ENCODE measurements around the gene PSAPL1. TPM values are rescaled to one million over a fixed set of nuclear protein-coding genes. Genes with fewer than 3 reads are reported as not detected.
"Not testable (repeated sequence)": the region's sequence is repeated elsewhere in the genome, so short reads cannot be mapped to it uniquely, and the experiment has no call there.

PSAPL1 gene
- total RNA-seq, 4 donors from 2014 or later, result not detected

DNA sequence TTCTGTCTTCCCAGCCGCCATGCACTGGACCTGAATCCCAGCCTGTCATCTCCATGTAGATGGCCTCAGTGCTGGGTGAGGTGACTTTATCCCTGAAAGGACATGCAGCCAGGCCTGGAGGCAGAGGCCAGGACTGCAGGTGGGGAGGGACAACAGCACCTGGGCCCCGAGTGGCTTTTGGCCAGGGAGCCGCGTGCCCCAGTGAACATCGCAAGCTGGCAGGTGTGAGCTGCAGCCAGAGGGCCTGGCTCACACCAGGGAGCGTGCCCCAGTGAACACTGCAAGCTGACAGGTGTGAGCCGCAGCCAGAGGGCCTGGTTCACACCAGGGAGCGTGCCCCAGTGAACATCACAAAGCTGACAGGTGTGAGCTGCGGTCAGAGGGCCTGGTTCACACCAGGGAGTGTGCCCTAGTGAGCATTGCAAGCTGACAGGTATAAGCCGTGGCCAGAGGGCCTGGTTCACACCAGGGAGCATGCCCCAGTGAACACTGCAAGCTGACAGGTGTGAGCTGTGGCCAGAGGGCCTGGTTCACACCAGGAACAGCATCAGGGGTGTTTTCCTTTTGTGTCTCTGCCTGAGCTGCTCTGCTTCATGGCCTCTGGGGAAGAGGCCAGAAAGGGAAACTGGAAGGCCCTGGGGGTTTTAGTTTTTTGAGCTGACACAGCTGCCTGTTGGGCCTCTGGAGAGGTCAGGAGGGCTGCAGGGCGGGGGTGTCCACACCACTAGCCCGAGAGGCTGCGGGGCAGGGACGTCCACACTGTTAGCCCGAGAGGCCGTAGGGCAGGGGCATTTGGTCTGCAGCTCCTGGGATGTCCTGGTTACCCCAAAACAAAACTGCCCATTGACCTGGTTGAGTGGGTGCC is 22.7 kb upstream of the PSAPL1 start:
- DNase-seq, result no peak
- Histone ChIP-seq H3K27me3 (no peaks in the 10 kb centered on the region), H3K4me1 (no peaks in the 10 kb centered on the region), H3K27ac (no peak overlapping the region), H3K4me3 (no peak overlapping the region), H3K9me3 (no peaks in the 10 kb centered on the region), H3K36me3 (no peaks in the 10 kb centered on the region)
- 75 to 80% methylated on average over 1 to 16 of the region's 16 CpGs for WGBS, 2 donors (ENCODE audit: low coverage in 1 of 2)
- intact Hi-C loops (cut with DNase I; ENCODE audit: low total_unique reads) (no loop called here), in situ Hi-C loops (cut with MboI; ENCODE audit: low pct_ligation_motif_present in 1 of 4, low pct_unique_long_range_greater_than_20kb in 1 of 4, low sequenced_read_pairs in 3 of 4) (no loop called here)
- TF ChIP-seq, protein P1, sequence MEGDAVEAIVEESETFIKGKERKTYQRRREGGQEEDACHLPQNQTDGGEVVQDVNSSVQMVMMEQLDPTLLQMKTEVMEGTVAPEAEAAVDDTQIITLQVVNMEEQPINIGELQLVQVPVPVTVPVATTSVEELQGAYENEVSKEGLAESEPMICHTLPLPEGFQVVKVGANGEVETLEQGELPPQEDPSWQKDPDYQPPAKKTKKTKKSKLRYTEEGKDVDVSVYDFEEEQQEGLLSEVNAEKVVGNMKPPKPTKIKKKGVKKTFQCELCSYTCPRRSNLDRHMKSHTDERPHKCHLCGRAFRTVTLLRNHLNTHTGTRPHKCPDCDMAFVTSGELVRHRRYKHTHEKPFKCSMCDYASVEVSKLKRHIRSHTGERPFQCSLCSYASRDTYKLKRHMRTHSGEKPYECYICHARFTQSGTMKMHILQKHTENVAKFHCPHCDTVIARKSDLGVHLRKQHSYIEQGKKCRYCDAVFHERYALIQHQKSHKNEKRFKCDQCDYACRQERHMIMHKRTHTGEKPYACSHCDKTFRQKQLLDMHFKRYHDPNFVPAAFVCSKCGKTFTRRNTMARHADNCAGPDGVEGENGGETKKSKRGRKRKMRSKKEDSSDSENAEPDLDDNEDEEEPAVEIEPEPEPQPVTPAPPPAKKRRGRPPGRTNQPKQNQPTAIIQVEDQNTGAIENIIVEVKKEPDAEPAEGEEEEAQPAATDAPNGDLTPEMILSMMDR (IDR thresholded peaks at IDR 0.05), result no peak
- TF ChIP-seq POLR2A (IDR thresholded peaks at IDR 0.05) (no peak), EP300 (IDR thresholded peaks at IDR 0.05; ENCODE audit: low read depth) (no peak), POLR2AphosphoS5 (IDR thresholded peaks at IDR 0.05) (no peak)

DNA sequence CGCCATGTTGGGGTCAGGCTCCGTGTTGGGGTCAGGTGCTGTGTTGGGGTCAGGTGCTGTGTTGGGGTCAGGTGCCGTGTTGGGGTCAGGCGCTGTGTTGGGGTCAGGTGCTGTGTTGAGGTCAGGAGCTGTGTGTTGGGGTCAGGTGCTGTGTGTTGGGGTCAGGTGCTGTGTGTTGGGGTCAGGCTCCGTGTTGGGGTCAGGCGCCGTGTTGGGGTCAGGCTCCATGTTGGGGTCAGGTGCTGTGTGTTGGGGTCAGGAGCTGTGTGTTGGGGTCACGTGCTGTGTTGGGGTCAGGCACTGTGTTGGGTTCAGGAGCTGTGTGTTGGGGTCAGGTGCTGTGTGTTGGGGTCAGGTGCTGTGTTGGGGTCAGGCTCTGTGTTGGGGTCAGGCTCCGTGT is 18.1 kb upstream of the PSAPL1 start:
- in situ Hi-C loops (cut with MboI; ENCODE audit: low pct_ligation_motif_present in 1 of 4, low pct_unique_long_range_greater_than_20kb in 1 of 4, low sequenced_read_pairs in 3 of 4); H3K36me3 ChIP-seq; H3K4me1 ChIP-seq; H3K27me3 ChIP-seq; DNase-seq; H3K9me3 ChIP-seq; H3K27ac ChIP-seq; H3K4me3 ChIP-seq; intact Hi-C loops (cut with DNase I; ENCODE audit: low total_unique reads): not testable (repeated sequence)
- 83% methylated on average over 9 of the region's 9 CpGs; no CpG with 5 or more reads in 1 of the 2 donors for WGBS, 2 donors (ENCODE audit: low coverage in 1 of 2)

DNA sequence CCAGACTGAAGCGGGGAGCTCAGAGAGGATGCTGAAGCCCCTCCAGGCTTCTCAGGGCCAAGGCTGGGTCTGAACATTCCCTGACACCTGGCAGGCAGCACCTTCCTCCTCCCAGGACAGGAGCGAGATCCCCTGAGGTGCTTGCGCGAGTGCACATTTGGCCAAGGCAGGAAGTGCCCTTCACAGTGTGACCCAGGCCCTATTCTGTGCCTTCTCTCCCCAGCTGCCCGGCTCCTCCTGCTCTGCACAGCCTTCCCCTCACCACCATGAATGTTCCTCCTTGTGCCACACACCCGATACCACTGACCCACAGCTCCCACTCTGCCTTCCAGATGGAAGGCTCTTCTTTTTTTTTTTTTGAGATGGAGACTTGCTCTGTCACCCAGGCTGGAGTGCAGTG is 17.1 kb upstream of the PSAPL1 start:
- no peak for TF ChIP-seq POLR2A (IDR thresholded peaks at IDR 0.05)
- TF ChIP-seq, protein P1 (IDR thresholded peaks at IDR 0.05), result no peak
- no peak for TF ChIP-seq POLR2AphosphoS5 (IDR thresholded peaks at IDR 0.05)
- no peak for TF ChIP-seq EP300 (IDR thresholded peaks at IDR 0.05; ENCODE audit: low read depth)
- Histone ChIP-seq H3K27me3 (no peaks in the 10 kb centered on the region), H3K36me3 (no peaks in the 10 kb centered on the region), H3K4me1 (no peaks in the 10 kb centered on the region), H3K9me3 (no peaks in the 10 kb centered on the region), H3K27ac (no peak overlapping the region), H3K4me3 (no peak overlapping the region)
- 60 to 81% methylated on average over 1 to 6 of the region's 6 CpGs for WGBS, 2 donors (ENCODE audit: low coverage in 1 of 2)
- in situ Hi-C loops (cut with MboI; ENCODE audit: low pct_ligation_motif_present in 1 of 4, low pct_unique_long_range_greater_than_20kb in 1 of 4, low sequenced_read_pairs in 3 of 4), result no loop called here
- intact Hi-C loops (cut with DNase I; ENCODE audit: low total_unique reads), result no loop called here
- DNase-seq, result no peak

DNA sequence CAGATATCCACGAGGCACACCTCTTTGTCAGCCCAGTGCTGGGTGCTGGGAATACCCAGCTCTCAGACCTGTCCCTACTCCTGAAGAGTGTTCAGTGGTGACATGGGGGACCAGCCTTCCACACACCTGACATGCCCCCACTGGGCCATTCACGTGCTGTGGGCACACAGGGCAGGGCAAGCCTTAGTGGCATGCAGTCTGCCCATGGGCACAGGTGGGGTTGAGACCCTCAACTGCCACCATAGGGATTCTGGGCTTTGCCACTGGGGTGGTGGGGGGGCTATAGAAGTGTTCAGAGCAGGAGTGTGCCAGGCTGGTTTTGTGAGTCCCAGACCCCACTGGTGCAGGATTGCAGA is 16.7 kb upstream of the PSAPL1 start:
- Histone ChIP-seq H3K4me1 (no peaks in the 10 kb centered on the region), H3K27me3 (no peaks in the 10 kb centered on the region), H3K36me3 (no peaks in the 10 kb centered on the region), H3K27ac (no peak overlapping the region), H3K9me3 (no peaks in the 10 kb centered on the region), H3K4me3 (no peak overlapping the region)
- no peak for DNase-seq
- 33% methylated on average over 2 of the region's 2 CpGs; no CpG with 5 or more reads in 1 of the 2 donors for WGBS, 2 donors (ENCODE audit: low coverage in 1 of 2)
- in situ Hi-C loops (cut with MboI; ENCODE audit: low pct_ligation_motif_present in 1 of 4, low pct_unique_long_range_greater_than_20kb in 1 of 4, low sequenced_read_pairs in 3 of 4) (no loop called here), intact Hi-C loops (cut with DNase I; ENCODE audit: low total_unique reads) (no loop called here)
- no peak for TF ChIP-seq POLR2AphosphoS5 (IDR thresholded peaks at IDR 0.05)
- no peak for TF ChIP-seq EP300 (IDR thresholded peaks at IDR 0.05; ENCODE audit: low read depth)
- TF ChIP-seq POLR2A (IDR thresholded peaks at IDR 0.05), result no peak
- TF ChIP-seq, protein P1 (IDR thresholded peaks at IDR 0.05), result no peak
